ENCODE measurements around the gene WWOX. TPM values are rescaled to one million over a fixed set of nuclear protein-coding genes. Genes with fewer than 3 reads are reported as not detected.
A peak's percentile ranks its signal among the peaks of the same experiment; 100 is the strongest.

Gene WWOX
- total and polyA plus RNA-seq, 2 of the 8 experiments (the other 6 are each of a cell fraction or from before 2014, with no cell fraction given): 5.4 to 16.7 TPM

- Histone ChIP-seq H3K4me3 (ENCODE audit: extremely low read depth in 1 of 4, insufficient read depth in 2 of 4, low read depth in 3 of 4, low read length in 4 of 4) (no peak overlapping the region), H4K5ac (ENCODE audit: insufficient read length, low read depth, low read length) (no peak overlapping the region), H4K20me1 (replicated peaks in 1 of 2; ENCODE audit: control insufficient read depth in 1 of 2, insufficient read depth in 2 of 2, low read length in 2 of 2) (no peaks in the 10 kb centered on the region), H3K27me3 (replicated peaks in 1 of 4; ENCODE audit: control insufficient read depth in 3 of 4, extremely low read depth in 1 of 4, insufficient read depth in 3 of 4, low read length in 3 of 4) (no peaks in the 10 kb centered on the region), H3K4me2 (ENCODE audit: insufficient read depth in 1 of 2, low read depth in 2 of 2, low read length in 2 of 2) (no peak overlapping the region), H4K91ac (replicated peaks; ENCODE audit: insufficient read length, low read length) (no peak overlapping the region), H3K23me2 (ENCODE audit: low read depth, low read length) (no peaks in the 10 kb centered on the region), H3K4ac (replicated peaks; ENCODE audit: insufficient read length, low read depth, low read length) (no peak overlapping the region), H3K18ac (ENCODE audit: extremely low read depth, low read length) (no peak overlapping the region), H3K79me1 (ENCODE audit: low read depth, low read length) (no peaks in the 10 kb centered on the region), H3K56ac (replicated peaks; ENCODE audit: insufficient read length, low read depth, low read length) (no peak overlapping the region), H2BK5ac (ENCODE audit: low read depth, low read length) (no peak overlapping the region), H3K27ac (ENCODE audit: low read depth, low read length) (no peak overlapping the region), H3K4me1 (replicated peaks in 1 of 4; ENCODE audit: control insufficient read depth in 3 of 4, insufficient read depth in 4 of 4, low read length in 3 of 4) (peaks cover 0 to 5% (median under 1%) of the 10 kb centered on the region in 4 experiments; a peak in 2 of 7 replicates), H3K79me2 (ENCODE audit: control insufficient read depth in 1 of 2, insufficient read depth in 2 of 2, low read length in 2 of 2) (no peaks in the 10 kb centered on the region), H4K8ac (ENCODE audit: extremely low read depth, insufficient read depth, low read length) (no peak overlapping the region), H2AK5ac (ENCODE audit: low read depth, low read length) (no peak overlapping the region), H3K9me3 (ENCODE audit: insufficient read depth in 2 of 2, low read depth in 1 of 2, low read length in 1 of 2) (no peaks in the 10 kb centered on the region), H3K14ac (ENCODE audit: insufficient read length) (no peak overlapping the region), H3K23ac (ENCODE audit: insufficient read length) (no peak overlapping the region), H2BK15ac (ENCODE audit: low read length) (no peak overlapping the region), H2BK120ac (replicated peaks; ENCODE audit: low read depth, low read length) (no peak overlapping the region), H3K9ac (replicated peaks in 1 of 4; ENCODE audit: extremely low read depth in 1 of 4, low read depth in 3 of 4, low read length in 3 of 4) (no peak overlapping the region; a peak in 1 of 7 replicates), H2BK12ac (ENCODE audit: low read depth, low read length) (no peak overlapping the region), H3K36me3 (ENCODE audit: control insufficient read depth in 2 of 4, insufficient read depth in 4 of 4, low read length in 3 of 4) (no peaks in the 10 kb centered on the region), H2AFZ (ENCODE audit: low read length) (no peak overlapping the region), H2BK20ac (ENCODE audit: low read length) (no peak overlapping the region)
- POLR2A ChIA-PET (ENCODE audit: partially characterized antibody): no interaction called here
- DNase-seq (ENCODE audit: low read depth in 1 of 2, low spot score in 2 of 2) (peak in 1 of 2 experiments; percentile 7), FAIRE-seq (no peak)
- CTCF ChIA-PET (ENCODE audit: partially characterized antibody): interaction anchor here (1.3 kb wide), 1 partner anchor 66 kb away, joined by 3 read pairs; no protein-coding TSS in a partner anchor
- 89% methylated on average over 13 of the region's 13 CpGs; no CpG with 5 or more reads in 1 of the 2 experiments for WGBS, 2 experiments (ENCODE audit: extremely low coverage in 1 of 2, insufficient coverage in 1 of 2, insufficient read length in 1 of 2, insufficient replicate concordance in 2 of 2, low coverage in 1 of 2, low lambda C conversion rate in 2 of 2, missing lambda C conversion rate in 1 of 2)
- TF ChIP-seq SIRT6 (IDR thresholded peaks at IDR 0.05; ENCODE audit: low read length): no peak
- TF ChIP-seq JUN (IDR thresholded peaks at IDR 0.05; ENCODE audit: low read depth, low read length): no peak
- TF ChIP-seq ASH2L (IDR thresholded peaks at IDR 0.05; ENCODE audit: low read length): no peak
- no peak for TF ChIP-seq SP2 (IDR thresholded peaks at IDR 0.05; ENCODE audit: low read length)
- no peak for TF ChIP-seq KDM1A (IDR thresholded peaks at IDR 0.05; ENCODE audit: borderline replicate concordance, low read length)
- TF ChIP-seq SRF (IDR thresholded peaks at IDR 0.05; ENCODE audit: low read depth, low read length): no peak
- no peak for TF ChIP-seq BCL11A (IDR thresholded peaks at IDR 0.05; ENCODE audit: low read depth in 2 of 2, low read length in 2 of 2)
- TF ChIP-seq SUZ12 (IDR thresholded peaks at IDR 0.05; ENCODE audit: low read length): no peak
- TF ChIP-seq CTBP2 (IDR thresholded peaks at IDR 0.05; ENCODE audit: borderline replicate concordance, insufficient read depth, insufficient read length, low read length): no peak
- no peak for TF ChIP-seq BACH1 (IDR thresholded peaks at IDR 0.05; ENCODE audit: low read length)
- TF ChIP-seq TEAD4 (IDR thresholded peaks at IDR 0.05; ENCODE audit: low read depth, low read length): no peak
- no peak for TF ChIP-seq KDM4A (IDR thresholded peaks at IDR 0.05; ENCODE audit: low read depth, low read length, severe bottlenecking)
- TF ChIP-seq NANOG (IDR thresholded peaks at IDR 0.05; ENCODE audit: insufficient read depth, low read depth, low read length, poor library complexity, severe bottlenecking): no peak
- no peak for TF ChIP-seq EGR1 (IDR thresholded peaks at IDR 0.05; ENCODE audit: borderline replicate concordance, low read depth, low read length)
Measured at GRCh38 chr16:78443542-78444364, 344.3 kb downstream of the WWOX start.

Measured in H1 (cell line).